Measurements from ENCODE around the gene USP10.

The USP10 gene

GRCh38 chr16:84673561-84673960 is 26.2 kb upstream of the USP10 start:
- Histone ChIP-seq H2AK5ac (ENCODE audit: low read length, severe bottlenecking) (no peak overlapping the region), H2BK15ac (ENCODE audit: low read depth, poor library complexity, severe bottlenecking) (no peak overlapping the region), H3K23ac (ENCODE audit: low read length in 2 of 2) (no peak overlapping the region), H3K9ac (ENCODE audit: low read length) (no peak overlapping the region), H3K14ac (ENCODE audit: low read length in 2 of 2) (no peak overlapping the region), H2BK12ac (ENCODE audit: low read length in 2 of 2) (no peak overlapping the region), H2AFZ (ENCODE audit: low read depth, low read length) (no peak overlapping the region), H3K36me3 (ENCODE audit: control insufficient read depth in 1 of 2, insufficient read depth in 2 of 2, low read depth in 1 of 2, low read length in 2 of 2) (peaks cover 0 to 7% of the 10 kb centered on the region in 2 experiments), H3K9me3 (ENCODE audit: control insufficient read depth, low read length) (no peaks in the 10 kb centered on the region), H4K8ac (ENCODE audit: low read length) (no peak overlapping the region), H3K79me1 (replicated peaks; ENCODE audit: low read length, poor library complexity, severe bottlenecking) (peaks cover 3% of the 10 kb centered on the region), H3K4me2 (ENCODE audit: low read length, poor library complexity, severe bottlenecking) (no peak overlapping the region), H4K91ac (ENCODE audit: low read length) (no peak overlapping the region), H3K27ac (ENCODE audit: low read length, poor library complexity, severe bottlenecking) (no peak overlapping the region), H3K4me3 (ENCODE audit: insufficient read depth in 1 of 2, low read depth in 1 of 2, low read length in 2 of 2) (no peak overlapping the region), H2BK5ac (ENCODE audit: low read depth, low read length, poor library complexity, severe bottlenecking) (no peak overlapping the region), H3K27me3 (ENCODE audit: control insufficient read depth in 1 of 2, insufficient read depth in 1 of 2, low read length in 2 of 2) (peaks cover 0 to 9% of the 10 kb centered on the region in 2 experiments), H3K4ac (ENCODE audit: low read depth in 1 of 2, low read length in 2 of 2) (no peak overlapping the region), H2BK120ac (ENCODE audit: low read depth, low read length) (no peak overlapping the region), H3K4me1 (ENCODE audit: control insufficient read depth, insufficient read depth, low read depth, low read length) (peaks cover 5% of the 10 kb centered on the region), H3K18ac (ENCODE audit: low read depth in 1 of 2, low read length in 2 of 2) (no peak overlapping the region)
- WGBS = 95% methylated on average over 3 of the region's 3 CpGs
- no peak for DNase-seq

GRCh38 chr16:84675423-84675822 is 24.4 kb upstream of the USP10 start:
- no peak for DNase-seq
- no peak overlapping the region for H3K27ac ChIP-seq (ENCODE audit: low read length, poor library complexity, severe bottlenecking)
- H3K4me1 ChIP-seq (ENCODE audit: control insufficient read depth, insufficient read depth, low read depth, low read length) = peaks cover 3% of the 10 kb centered on the region
- no peaks in the 10 kb centered on the region for H3K9me3 ChIP-seq (ENCODE audit: control insufficient read depth, low read length)
- no peak overlapping the region for H2BK12ac ChIP-seq (ENCODE audit: low read length in 2 of 2)
- 85% methylated on average over 9 of the region's 9 CpGs for WGBS
- no peaks in the 10 kb centered on the region for H3K36me3 ChIP-seq (ENCODE audit: control insufficient read depth in 1 of 2, insufficient read depth in 2 of 2, low read depth in 1 of 2, low read length in 2 of 2)
- H3K4ac ChIP-seq (ENCODE audit: low read depth in 1 of 2, low read length in 2 of 2) = no peak overlapping the region
- no peak overlapping the region for H3K18ac ChIP-seq (ENCODE audit: low read depth in 1 of 2, low read length in 2 of 2)
- no peak overlapping the region for H2BK120ac ChIP-seq (ENCODE audit: low read depth, low read length)
- no peak overlapping the region for H2AK5ac ChIP-seq (ENCODE audit: low read length, severe bottlenecking)
- H3K4me3 ChIP-seq (ENCODE audit: insufficient read depth in 1 of 2, low read depth in 1 of 2, low read length in 2 of 2) = no peak overlapping the region
- no peak overlapping the region for H2BK15ac ChIP-seq (ENCODE audit: low read depth, poor library complexity, severe bottlenecking)
- no peak overlapping the region for H3K23ac ChIP-seq (ENCODE audit: low read length in 2 of 2)
- H3K9ac ChIP-seq (ENCODE audit: low read length) = no peak overlapping the region
- H3K79me1 ChIP-seq (replicated peaks; ENCODE audit: low read length, poor library complexity, severe bottlenecking) = peaks cover 3% of the 10 kb centered on the region
- no peak overlapping the region for H4K8ac ChIP-seq (ENCODE audit: low read length)
- H2BK5ac ChIP-seq (ENCODE audit: low read depth, low read length, poor library complexity, severe bottlenecking) = no peak overlapping the region
- H3K14ac ChIP-seq (ENCODE audit: low read length in 2 of 2) = no peak overlapping the region
- no peak overlapping the region for H3K4me2 ChIP-seq (ENCODE audit: low read length, poor library complexity, severe bottlenecking)
- peaks cover 0 to 11% of the 10 kb centered on the region in 2 experiments for H3K27me3 ChIP-seq (ENCODE audit: control insufficient read depth in 1 of 2, insufficient read depth in 1 of 2, low read length in 2 of 2)
- H4K91ac ChIP-seq (ENCODE audit: low read length) = peak overlapping the region; percentile 49
- H2AFZ ChIP-seq (ENCODE audit: low read depth, low read length) = no peak overlapping the region

- Histone ChIP-seq H3K27me3 (ENCODE audit: control insufficient read depth in 1 of 2, insufficient read depth in 1 of 2, low read length in 2 of 2) (peaks cover 0 to 15% of the 10 kb centered on the region in 2 experiments), H3K79me1 (replicated peaks; ENCODE audit: low read length, poor library complexity, severe bottlenecking) (peaks cover 3% of the 10 kb centered on the region), H3K4me2 (ENCODE audit: low read length, poor library complexity, severe bottlenecking) (no peak overlapping the region), H2BK120ac (ENCODE audit: low read depth, low read length) (no peak overlapping the region), H3K14ac (ENCODE audit: low read length in 2 of 2) (no peak overlapping the region), H3K18ac (ENCODE audit: low read depth in 1 of 2, low read length in 2 of 2) (no peak overlapping the region), H4K91ac (ENCODE audit: low read length) (no peak overlapping the region), H3K27ac (ENCODE audit: low read length, poor library complexity, severe bottlenecking) (no peak overlapping the region), H3K23ac (ENCODE audit: low read length in 2 of 2) (no peak overlapping the region), H3K4ac (ENCODE audit: low read depth in 1 of 2, low read length in 2 of 2) (no peak overlapping the region), H3K4me3 (ENCODE audit: insufficient read depth in 1 of 2, low read depth in 1 of 2, low read length in 2 of 2) (no peak overlapping the region), H2BK15ac (ENCODE audit: low read depth, poor library complexity, severe bottlenecking) (no peak overlapping the region), H3K4me1 (ENCODE audit: control insufficient read depth, insufficient read depth, low read depth, low read length) (peaks cover 3% of the 10 kb centered on the region), H2AK5ac (ENCODE audit: low read length, severe bottlenecking) (no peak overlapping the region), H2AFZ (ENCODE audit: low read depth, low read length) (no peak overlapping the region), H3K9me3 (ENCODE audit: control insufficient read depth, low read length) (no peaks in the 10 kb centered on the region), H3K9ac (ENCODE audit: low read length) (no peak overlapping the region), H2BK12ac (ENCODE audit: low read length in 2 of 2) (no peak overlapping the region), H2BK5ac (ENCODE audit: low read depth, low read length, poor library complexity, severe bottlenecking) (no peak overlapping the region), H3K36me3 (ENCODE audit: control insufficient read depth in 1 of 2, insufficient read depth in 2 of 2, low read depth in 1 of 2, low read length in 2 of 2) (no peaks in the 10 kb centered on the region), H4K8ac (ENCODE audit: low read length) (no peak overlapping the region)
- no peak for DNase-seq
- WGBS = 96% methylated on average over 2 of the region's 2 CpGs
These were observed 23.9 kb upstream of the USP10 start for GRCh38 chr16:84675884-84676283.

- Histone ChIP-seq H2BK5ac (ENCODE audit: low read depth, low read length, poor library complexity, severe bottlenecking) (no peak overlapping the region), H3K4ac (ENCODE audit: low read depth in 1 of 2, low read length in 2 of 2) (no peak overlapping the region), H2AK5ac (ENCODE audit: low read length, severe bottlenecking) (no peak overlapping the region), H3K4me2 (ENCODE audit: low read length, poor library complexity, severe bottlenecking) (no peak overlapping the region), H3K36me3 (ENCODE audit: control insufficient read depth in 1 of 2, insufficient read depth in 2 of 2, low read depth in 1 of 2, low read length in 2 of 2) (no peaks in the 10 kb centered on the region), H3K27ac (ENCODE audit: low read length, poor library complexity, severe bottlenecking) (no peak overlapping the region), H3K4me3 (ENCODE audit: insufficient read depth in 1 of 2, low read depth in 1 of 2, low read length in 2 of 2) (no peak overlapping the region), H4K91ac (ENCODE audit: low read length) (no peak overlapping the region), H2AFZ (ENCODE audit: low read depth, low read length) (no peak overlapping the region), H2BK12ac (ENCODE audit: low read length in 2 of 2) (no peak overlapping the region), H3K79me1 (replicated peaks; ENCODE audit: low read length, poor library complexity, severe bottlenecking) (peaks cover 3% of the 10 kb centered on the region), H3K23ac (ENCODE audit: low read length in 2 of 2) (no peak overlapping the region), H3K27me3 (ENCODE audit: control insufficient read depth in 1 of 2, insufficient read depth in 1 of 2, low read length in 2 of 2) (peaks cover 0 to 27% of the 10 kb centered on the region in 2 experiments), H3K18ac (ENCODE audit: low read depth in 1 of 2, low read length in 2 of 2) (no peak overlapping the region), H3K4me1 (ENCODE audit: control insufficient read depth, insufficient read depth, low read depth, low read length) (peaks cover 3% of the 10 kb centered on the region), H3K9me3 (ENCODE audit: control insufficient read depth, low read length) (no peaks in the 10 kb centered on the region), H3K9ac (ENCODE audit: low read length) (no peak overlapping the region), H2BK15ac (ENCODE audit: low read depth, poor library complexity, severe bottlenecking) (no peak overlapping the region), H2BK120ac (ENCODE audit: low read depth, low read length) (no peak overlapping the region), H4K8ac (ENCODE audit: low read length) (no peak overlapping the region), H3K14ac (ENCODE audit: low read length in 2 of 2) (no peak overlapping the region)
- DNase-seq = no peak
- WGBS = 86% methylated on average over 11 of the region's 14 CpGs
These were observed 22.6 kb upstream of the USP10 start for GRCh38 chr16:84677017-84677803.

All from mesenchymal stem cell (in vitro differentiated cells and primary cell).